HG03066 (cell line): ENCODE data around the gene DISC1.
"Not testable (repeated sequence)": the region's sequence is repeated elsewhere in the genome, so short reads cannot be mapped to it uniquely, and the experiment has no call there.

Experiments
- ATAC-seq: cut with Tn5 transposase; IDR thresholded peaks from one replicate; pipeline ENCODE4 v1.9.1; 2021; ENCODE audit warnings: low read depth; ENCODE audit not compliant: unreplicated experiment

The DISC1 gene

GRCh38 chr1:231723146-231723545, 96.6 kb downstream of the DISC1 start:
- ATAC-seq, result no peak

- no peak for ATAC-seq
Measured at GRCh38 chr1:231724041-231724440, 97.5 kb downstream of the DISC1 start.

GRCh38 chr1:231724876-231725647, 98.5 kb downstream of the DISC1 start:
- no peak for ATAC-seq

- ATAC-seq, result no peak
Measured at GRCh38 chr1:231727171-231727570, 100.6 kb downstream of the DISC1 start.

- ATAC-seq, result not testable (repeated sequence)
Measured at GRCh38 chr1:231728987-231729386, 102.4 kb downstream of the DISC1 start.

GRCh38 chr1:231729544-231729943, 103.0 kb downstream of the DISC1 start:
- no peak for ATAC-seq

- ATAC-seq, result no peak
Measured at GRCh38 chr1:231731268-231731667, 104.7 kb downstream of the DISC1 start.

- ATAC-seq, result no peak
Measured at GRCh38 chr1:231733063-231733462, 106.5 kb downstream of the DISC1 start.

- no peak for ATAC-seq
Measured at GRCh38 chr1:231733672-231734071, 107.1 kb downstream of the DISC1 start.

GRCh38 chr1:231734417-231734816, 107.8 kb downstream of the DISC1 start:
- no peak for ATAC-seq

- ATAC-seq, result no peak
Measured at GRCh38 chr1:231735411-231735810, 108.8 kb downstream of the DISC1 start.

- ATAC-seq, result no peak
Measured at GRCh38 chr1:231735941-231736340, 109.4 kb downstream of the DISC1 start.

GRCh38 chr1:231736464-231736863, 109.9 kb downstream of the DISC1 start:
- no peak for ATAC-seq

- no peak for ATAC-seq
Measured at GRCh38 chr1:231738554-231738953, 112.0 kb downstream of the DISC1 start.

GRCh38 chr1:231743966-231744365, 117.4 kb downstream of the DISC1 start:
- no peak for ATAC-seq

- ATAC-seq, result no peak
Measured at GRCh38 chr1:231748760-231749415, 122.3 kb downstream of the DISC1 start.

GRCh38 chr1:231750296-231750695, 123.7 kb downstream of the DISC1 start:
- ATAC-seq, result no peak

GRCh38 chr1:231750818-231751362, 124.3 kb downstream of the DISC1 start:
- ATAC-seq, result no peak

- no peak for ATAC-seq
Measured at GRCh38 chr1:231751415-231751814, 124.8 kb downstream of the DISC1 start.

GRCh38 chr1:231753313-231753712, 126.7 kb downstream of the DISC1 start:
- no peak for ATAC-seq

- ATAC-seq, result peak; percentile 36
Measured at GRCh38 chr1:231757101-231757404, 130.5 kb downstream of the DISC1 start.

- no peak for ATAC-seq
Measured at GRCh38 chr1:231757759-231758158, 131.2 kb downstream of the DISC1 start.
